Activated B cell treated with CpG ODN at 0.5 μM for 24 hours (primary cell): ENCODE results near the gene MYRIP. TPM values are rescaled to one million over a fixed set of nuclear protein-coding genes. Genes with fewer than 3 reads are reported as not detected.

ENCODE experiments used
- ATAC-seq: fragments of 200-7000 bp; cut with Tn5 transposase; one replicate; pipeline ENCODE4 v1.10.0; 2021; ENCODE audit warnings: low read depth, mild to moderate bottlenecking, moderate library complexity
- CTCF ChIA-PET: fragments of 350-600 bp; sonication (Branson Sonifier 250); formaldehyde crosslinking; loops from one replicate; lab custom pipeline; 2021; ENCODE audit warnings: antibody characterized with exemption; lab: Charles Lee
- POLR2A ChIA-PET: fragments of 350-600 bp; sonication (Branson Sonifier 250); formaldehyde crosslinking; loops from one replicate; lab custom pipeline; 2021; ENCODE audit warnings: antibody characterized with exemption; lab: Charles Lee
- DNase-seq: peaks from one replicate; pipeline ENCODE4 v3.0.0; 2022
- H3K27ac Mint-ChIP-seq: one replicate; pipeline ENCODE4 v1.8.0; 2020; ENCODE audit warnings: mixed read lengths
- H3K27me3 Mint-ChIP-seq: one replicate; pipeline ENCODE4 v1.8.0; 2021; ENCODE audit warnings: mixed read lengths
- H3K36me3 Mint-ChIP-seq: one replicate; pipeline ENCODE4 v1.8.0; 2021; ENCODE audit warnings: low read depth, mixed read lengths
- H3K4me1 Mint-ChIP-seq: one replicate; pipeline ENCODE4 v1.8.0; 2021; ENCODE audit warnings: mixed read lengths
- H3K4me3 Mint-ChIP-seq: one replicate; pipeline ENCODE4 v1.8.0; 2020; ENCODE audit warnings: mild to moderate bottlenecking, mixed read lengths
- H3K9me3 Mint-ChIP-seq: one replicate; pipeline ENCODE4 v1.8.0; 2020; ENCODE audit warnings: mixed read lengths
- CTCF ChIP-seq: fragments of 200-600 bp; IDR thresholded peaks from one replicate; pipeline ENCODE4 v1.8.0; 2022; ENCODE audit warnings: antibody characterized with exemption, mild to moderate bottlenecking
- intact Hi-C: fragments of 100-400 bp; cut with micrococcal nuclease; formaldehyde crosslinking; loops from one replicate; pipeline ENCODE4 v1.15.1; 2024
- total RNA-seq: library from RNA; stranded (reverse); gene quantifications from 2 replicates; pipeline ENCODE4 v1.2.3, GENCODE V29; 2022

MYRIP gene
- total RNA-seq, 1 donor from 2014 or later = 0.20 TPM

GRCh38 chr3:40223856-40224255 lies 414.4 kb downstream of the MYRIP start:
- Mint-ChIP-seq H3K9me3 (peaks cover 4% of the 10 kb centered on the region), H3K4me1 (no peaks in the 10 kb centered on the region), H3K4me3 (no peak overlapping the region), H3K27ac (no peak overlapping the region), H3K27me3 (no peaks in the 10 kb centered on the region), H3K36me3 (no peaks in the 10 kb centered on the region)
- intact Hi-C loops = no loop called here
- DNase-seq (no peak), ATAC-seq (no peak)
- CTCF ChIA-PET = interaction anchor here (1.2 kb wide), 1 partner anchor 32 kb away, joined by 3 read pairs; no protein-coding TSS in a partner anchor
- TF ChIP-seq CTCF = no peak
- POLR2A ChIA-PET = no interaction called here

DNA sequence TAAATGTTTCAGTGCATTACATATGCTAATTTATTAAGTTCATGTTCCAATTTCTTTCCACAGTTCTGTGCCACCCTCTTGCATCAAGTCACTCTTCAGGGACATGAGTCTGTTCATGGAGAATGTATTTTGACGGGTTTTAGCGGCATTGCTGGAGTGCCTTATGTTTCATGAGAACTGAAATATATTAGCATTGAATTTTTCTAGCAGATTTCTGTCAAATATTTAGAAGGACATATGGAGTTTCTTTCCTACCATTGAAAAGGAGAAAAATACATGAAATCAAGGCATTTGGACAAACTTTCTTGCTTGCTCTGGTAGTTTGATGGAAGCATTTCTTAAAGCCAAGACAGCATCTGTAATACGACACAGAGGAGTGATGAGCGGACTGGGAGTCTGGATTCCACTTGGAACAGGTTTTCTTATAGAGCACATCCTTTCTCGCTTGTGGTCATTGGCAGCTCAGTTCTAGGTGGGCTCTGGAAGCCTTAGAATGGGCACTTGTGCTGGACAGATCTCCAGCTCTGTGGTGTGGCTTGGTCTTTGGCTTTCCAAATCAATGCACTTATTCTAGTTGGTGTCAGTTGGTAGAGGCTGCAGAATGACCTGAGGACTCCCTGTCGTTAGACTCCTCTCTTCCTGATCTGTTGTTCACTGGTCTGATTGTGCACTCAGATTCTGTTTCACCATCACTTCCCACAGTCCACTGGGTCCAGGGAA lies 415.5 kb downstream of the MYRIP start:
- ChIA-PET POLR2A (no interaction called here), CTCF (no interaction called here)
- DNase-seq (no peak), ATAC-seq (no peak)
- Mint-ChIP-seq H3K9me3 (peaks cover 4% of the 10 kb centered on the region), H3K4me1 (peaks cover 5% of the 10 kb centered on the region), H3K4me3 (no peak overlapping the region), H3K27me3 (no peaks in the 10 kb centered on the region), H3K27ac (no peak overlapping the region), H3K36me3 (no peaks in the 10 kb centered on the region)
- intact Hi-C loops = no loop called here
- no peak for TF ChIP-seq CTCF

- Mint-ChIP-seq H3K9me3 (no peaks in the 10 kb centered on the region), H3K4me1 (peaks cover 8% of the 10 kb centered on the region)
Measured at GRCh38 chr3:40226636-40227035, 417.2 kb downstream of the MYRIP start.

DNA sequence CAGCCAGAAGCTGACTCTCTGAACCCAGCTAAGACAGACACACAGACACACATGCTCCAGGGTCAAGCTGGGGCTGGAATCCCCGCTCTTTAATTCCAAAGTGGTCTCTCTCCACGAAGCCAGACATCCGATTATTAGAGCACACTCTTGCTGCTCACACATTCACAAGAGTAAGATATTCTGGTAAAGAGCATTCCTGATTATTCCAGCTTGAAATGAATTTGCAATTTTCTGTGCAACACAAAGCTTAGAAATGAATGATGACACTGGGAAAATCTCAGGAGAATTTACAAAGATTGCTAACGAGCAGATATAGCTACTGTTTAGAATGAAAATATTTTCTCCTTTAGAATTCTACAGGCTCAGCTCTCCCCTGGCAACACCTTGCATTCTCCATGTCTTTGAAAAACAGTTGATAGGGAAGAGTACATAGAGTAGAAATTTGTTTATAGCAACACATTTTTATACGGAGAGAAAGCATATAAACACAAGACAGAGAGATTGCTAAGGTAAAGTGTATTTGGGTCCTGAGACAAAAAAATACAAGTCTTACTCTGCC lies 419.5 kb downstream of the MYRIP start:
- no peaks in the 10 kb centered on the region for H3K9me3 Mint-ChIP-seq
- no peak overlapping the region for H3K4me3 Mint-ChIP-seq
- no peaks in the 10 kb centered on the region for H3K27me3 Mint-ChIP-seq
- DNase-seq (no peak), ATAC-seq (no peak)
- no peak overlapping the region for H3K27ac Mint-ChIP-seq
- intact Hi-C loops = no loop called here
- peaks cover 8% of the 10 kb centered on the region for H3K4me1 Mint-ChIP-seq
- ChIA-PET POLR2A (no interaction called here), CTCF (no interaction called here)
- H3K36me3 Mint-ChIP-seq = no peaks in the 10 kb centered on the region
- no peak for TF ChIP-seq CTCF

More at GRCh38 chr3:40226636-40227035, 417.2 kb downstream of the MYRIP start:
- intact Hi-C loops = no loop called here
- Mint-ChIP-seq H3K4me3 (no peak overlapping the region), H3K27ac (no peak overlapping the region), H3K36me3 (no peaks in the 10 kb centered on the region), H3K27me3 (no peaks in the 10 kb centered on the region)
- DNase-seq = no peak
- ATAC-seq = no peak
- TF ChIP-seq CTCF = no peak
- ChIA-PET CTCF (no interaction called here), POLR2A (no interaction called here)

- POLR2A ChIA-PET = no interaction called here
- DNase-seq = no peak
- Mint-ChIP-seq H3K36me3 (no peaks in the 10 kb centered on the region), H3K4me1 (peaks cover 8% of the 10 kb centered on the region), H3K9me3 (no peaks in the 10 kb centered on the region), H3K27me3 (no peaks in the 10 kb centered on the region), H3K4me3 (no peak overlapping the region), H3K27ac (no peak overlapping the region)
- TF ChIP-seq CTCF = no peak
- CTCF ChIA-PET = no interaction called here
- ATAC-seq = peak; percentile 70
- intact Hi-C loops = no loop called here
Measured at GRCh38 chr3:40229386-40229785, 420.0 kb downstream of the MYRIP start.
